ENCODE results near the gene MPP3.
"Not testable (repeated sequence)": the region's sequence is repeated elsewhere in the genome, so short reads cannot be mapped to it uniquely, and the experiment has no call there.

The MPP3 gene

GRCh38 chr17:43801844-43802243, 31.1 kb downstream of the MPP3 start:
- DNase-seq = no peak

- DNase-seq = no peak
These were observed 32.2 kb downstream of the MPP3 start for GRCh38 chr17:43800736-43801135.

DNA sequence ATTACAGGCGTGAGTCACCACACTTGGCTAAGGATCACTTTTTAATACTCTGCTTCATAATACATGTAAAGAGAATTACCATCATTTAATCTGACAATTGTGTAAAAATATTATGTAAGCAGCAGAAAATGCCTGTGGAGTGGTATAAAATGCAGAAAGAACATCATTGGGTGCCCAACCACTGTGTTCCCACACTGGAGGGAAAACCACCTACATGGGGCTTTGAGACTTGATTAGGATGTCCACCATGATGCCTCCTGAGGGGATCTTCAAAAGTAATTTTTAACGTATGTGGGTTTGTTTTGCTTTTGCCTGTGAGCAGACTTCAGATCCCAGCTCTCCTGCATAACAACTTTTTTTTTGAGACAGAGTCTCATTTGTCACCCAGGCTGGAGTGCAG, 33.9 kb downstream of the MPP3 start:
- no peak for DNase-seq

DNA sequence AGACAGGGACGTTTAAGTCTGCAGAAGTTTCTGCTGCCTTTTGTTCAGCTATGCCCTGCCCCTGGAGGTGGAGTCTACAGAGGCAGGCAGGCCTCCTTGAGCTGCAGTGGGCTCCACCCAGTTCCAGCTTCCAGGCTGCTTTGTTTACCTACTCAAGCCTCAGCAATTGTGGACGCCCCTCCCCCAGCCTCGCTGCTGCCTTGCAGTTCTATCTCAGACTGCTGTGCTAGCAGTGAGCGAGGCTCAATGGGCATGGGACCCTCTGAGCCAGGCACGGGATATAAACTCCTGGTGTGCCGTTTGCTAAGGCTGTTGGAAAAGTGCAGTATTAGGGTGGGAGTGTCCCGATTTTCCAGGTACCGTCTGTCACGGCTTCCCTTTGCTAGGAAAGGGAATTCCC, 34.9 kb downstream of the MPP3 start:
- not testable (repeated sequence) for DNase-seq

- DNase-seq = not testable (repeated sequence)
These were observed 40.3 kb downstream of the MPP3 start for GRCh38 chr17:43792668-43793067.

GRCh38 chr17:43791589-43791988, 41.4 kb downstream of the MPP3 start:
- DNase-seq = no peak

- no peak for DNase-seq
These were observed 42.5 kb downstream of the MPP3 start for GRCh38 chr17:43790311-43790940.

DNA sequence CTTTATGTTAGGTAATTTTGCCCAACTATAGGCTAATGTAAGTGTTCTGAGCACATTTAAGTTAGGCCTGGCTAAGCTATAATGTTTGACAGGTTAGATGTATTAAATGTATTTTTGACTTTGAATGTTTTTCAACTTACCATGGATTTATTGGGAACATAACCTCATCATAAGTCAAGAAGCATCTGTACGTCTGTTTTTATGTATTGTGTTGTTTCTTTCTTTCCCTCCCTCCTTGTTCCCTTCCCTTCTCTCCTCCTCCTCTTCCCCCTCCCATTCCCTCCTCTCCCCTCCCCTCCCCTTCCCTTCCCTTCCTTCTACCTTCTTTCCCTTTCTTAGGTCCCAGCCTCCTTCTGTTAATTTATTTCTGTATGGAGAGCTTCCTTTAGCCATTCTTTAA, 43.5 kb downstream of the MPP3 start:
- no peak for DNase-seq

DNA sequence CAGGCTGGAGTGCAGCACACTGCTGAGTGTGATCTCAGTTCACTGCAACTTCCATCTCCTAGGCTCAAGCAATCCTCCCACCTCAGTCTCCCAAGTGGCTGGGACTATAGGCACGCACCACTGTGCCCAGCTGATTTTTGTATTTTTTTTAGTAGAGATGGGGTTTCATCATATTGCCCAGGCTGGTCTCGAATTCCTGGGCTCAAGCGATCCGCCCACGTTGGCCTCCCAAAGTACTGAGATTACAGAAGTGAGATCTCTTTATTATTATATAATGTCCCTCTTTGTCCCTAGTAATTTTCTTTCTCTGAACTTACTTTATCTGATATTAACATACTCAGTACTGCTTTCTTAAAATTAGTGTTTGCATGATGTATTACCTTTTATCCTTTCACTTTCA, 44.4 kb downstream of the MPP3 start:
- no peak for DNase-seq

- DNase-seq = no peak
These were observed 45.2 kb downstream of the MPP3 start for GRCh38 chr17:43787728-43788127.

GRCh38 chr17:43784628-43785101, 48.3 kb downstream of the MPP3 start:
- no peak for DNase-seq

DNA sequence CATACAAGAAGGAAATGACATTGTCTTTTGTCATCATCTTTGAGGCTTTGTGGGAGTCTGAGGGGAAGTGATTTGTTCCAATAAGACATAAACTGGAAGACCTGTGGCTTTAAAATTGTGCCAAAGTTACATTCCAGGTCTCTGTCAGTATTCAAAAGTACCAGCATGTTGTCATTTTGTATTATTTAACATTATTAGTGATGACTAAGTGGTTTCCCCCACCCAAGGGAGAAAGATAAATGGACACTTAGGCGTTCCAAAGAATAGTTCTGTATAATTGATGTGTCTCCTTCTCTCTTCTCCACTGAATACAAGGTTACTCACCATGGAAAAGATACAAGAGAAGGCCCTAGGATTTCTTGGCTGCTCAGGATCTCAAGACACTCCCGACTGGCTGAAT, 48.9 kb downstream of the MPP3 start:
- DNase-seq = no peak

DNA sequence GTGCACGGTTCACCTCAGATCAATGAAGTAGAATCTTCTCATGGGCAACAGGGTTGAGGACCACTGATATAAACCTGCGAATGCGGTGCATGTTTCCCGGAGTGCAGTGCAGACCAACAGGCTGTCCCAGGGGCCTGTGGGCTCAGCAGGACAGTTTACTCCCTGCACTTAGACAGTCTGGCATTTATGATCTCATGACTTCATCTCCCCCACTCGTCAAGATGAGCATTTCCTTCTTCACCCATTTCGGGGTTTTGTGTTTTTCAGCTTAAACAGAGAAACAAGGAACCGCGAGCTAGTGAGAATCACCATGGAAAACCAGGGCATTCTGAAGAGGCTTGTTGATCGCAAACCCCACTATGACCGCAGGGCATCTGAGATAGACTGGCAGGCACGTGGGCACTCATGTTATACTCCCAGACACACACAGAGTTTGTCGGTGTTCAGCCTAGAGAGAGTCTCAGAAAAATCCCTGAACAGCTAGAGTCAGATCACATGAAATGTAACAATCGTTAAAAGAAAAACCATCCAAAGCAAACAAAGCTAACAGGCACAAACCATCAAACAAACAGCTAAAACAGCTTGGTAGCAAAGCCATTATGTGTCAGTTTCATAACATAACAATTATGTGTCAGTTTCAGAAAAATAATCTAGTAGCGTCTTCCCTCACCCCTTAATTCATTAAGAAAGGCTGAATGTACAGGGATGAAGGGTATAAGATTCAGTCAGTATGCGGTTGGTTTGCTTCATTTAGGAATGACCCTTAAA, 49.8 kb downstream of the MPP3 start:
- no peak for DNase-seq

DNA sequence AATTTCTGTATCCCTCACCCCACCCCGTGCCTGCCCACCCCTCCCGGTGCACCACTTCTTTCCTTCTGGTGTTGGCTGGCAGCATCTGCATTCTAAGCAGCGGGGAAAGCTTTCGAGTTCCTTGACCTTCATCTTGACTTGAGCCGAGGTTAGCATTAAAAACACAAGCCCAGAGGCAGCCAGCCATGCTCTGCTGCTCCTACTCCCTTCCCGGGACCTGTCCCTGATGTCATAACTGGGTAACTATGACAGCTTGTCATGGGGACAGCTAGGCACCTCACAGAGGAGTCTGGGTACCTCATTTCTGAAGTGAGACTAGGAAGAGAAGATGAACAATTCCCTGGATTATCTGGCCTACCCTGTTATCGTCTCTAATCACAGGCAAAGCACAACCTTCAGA, 52.8 kb downstream of the MPP3 start, which contains the start of gene CFAP97D1:
TSS of gene CFAP97D1 (plus strand) at position 301 of the 400 bp plus-strand sequence. CDS start at position 329, 28 bp downstream.
- no peak for DNase-seq

GRCh38 chr17:43779145-43780125, 53.5 kb downstream of the MPP3 start:
- DNase-seq = no peak

DNA sequence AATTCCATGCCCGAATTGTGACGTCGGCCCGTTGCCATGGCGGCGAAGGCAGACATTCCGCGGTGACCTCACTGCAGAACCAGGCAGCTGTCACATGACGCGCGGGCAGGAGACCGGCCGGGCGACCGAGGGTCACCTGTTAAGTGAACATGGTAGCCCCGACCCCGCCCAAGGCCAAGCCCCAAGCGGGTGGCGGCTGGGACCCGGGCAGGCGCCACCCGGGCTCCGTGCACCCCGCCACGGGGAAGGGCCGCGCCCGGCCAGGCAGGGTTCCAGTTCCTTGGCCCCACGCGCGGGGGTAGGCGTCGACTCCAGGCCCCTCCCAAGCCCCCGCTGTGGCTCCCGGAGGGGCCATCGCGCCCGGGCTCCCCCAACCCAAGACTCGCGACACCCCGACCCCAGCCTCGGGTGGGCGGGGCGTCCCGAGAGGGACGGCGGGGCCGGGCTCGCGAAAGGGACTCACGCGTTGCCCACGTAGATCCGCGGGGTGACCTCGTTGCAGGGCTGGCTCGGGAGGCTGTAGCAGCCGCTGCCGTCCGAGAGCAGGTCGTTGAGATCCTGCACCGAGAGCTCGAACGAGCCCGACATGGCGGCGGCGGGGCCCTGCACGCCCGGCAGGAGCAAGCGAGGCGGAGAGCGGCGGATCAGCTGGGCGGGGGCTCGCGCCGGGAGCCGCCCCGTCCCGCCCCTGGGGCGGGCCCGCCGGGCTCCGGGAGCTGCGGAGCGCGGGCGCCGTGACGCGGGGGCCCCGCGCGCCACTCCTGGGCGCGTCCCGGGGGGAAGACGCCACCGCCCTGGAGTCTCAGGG, 54.4 kb downstream of the MPP3 start, which contains the start of gene DUSP3:
TSS of gene DUSP3 (minus strand) at position 641 of the 808 bp plus-strand sequence. CDS start at position 588, 53 bp downstream.
- DNase-seq = peak; percentile 79

DNA sequence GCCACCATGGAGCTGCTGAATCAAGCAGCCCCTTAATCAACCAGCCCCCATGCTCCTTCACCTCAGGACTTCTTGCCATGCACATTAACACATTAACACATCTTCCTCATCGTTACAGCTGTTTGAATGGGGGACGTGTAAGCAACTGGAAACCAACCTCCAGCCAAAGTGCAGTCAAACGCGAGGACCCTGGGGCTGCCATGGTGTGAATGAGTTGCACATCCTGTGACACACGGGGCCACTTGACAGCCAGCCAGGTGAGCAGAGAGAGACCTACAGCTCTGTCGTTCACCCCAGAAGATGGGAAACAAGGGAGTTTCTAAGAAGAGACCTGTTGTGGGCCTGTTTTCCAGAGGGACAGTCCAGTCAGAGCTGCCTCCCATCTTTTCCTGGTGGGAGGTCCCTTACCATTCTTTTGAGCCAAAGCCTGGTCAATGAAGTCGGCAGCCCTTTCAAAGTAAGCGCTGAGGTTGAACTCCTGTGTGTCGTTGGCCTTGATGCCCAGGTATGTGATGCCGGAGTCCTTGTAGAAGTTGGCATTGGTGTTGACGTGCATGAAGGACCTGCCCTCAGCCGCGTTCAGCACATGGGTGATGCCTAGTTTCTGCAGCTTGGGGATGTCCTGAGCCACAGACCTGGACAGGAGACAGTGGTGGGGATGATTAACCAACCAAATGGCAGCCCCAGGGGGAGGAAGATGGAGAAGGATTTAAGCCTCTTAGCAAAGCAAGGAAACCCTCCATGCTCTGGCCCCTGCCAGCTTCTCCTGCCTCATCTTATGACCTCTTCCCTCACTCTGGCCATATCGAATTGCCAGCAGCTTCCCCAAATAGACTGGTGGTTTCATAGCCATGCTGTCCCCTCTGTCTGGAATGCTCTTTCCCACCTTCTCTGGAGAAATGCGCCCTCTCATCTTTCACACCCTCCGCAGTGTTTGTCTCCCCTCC, 58.4 kb downstream of the MPP3 start:
- no peak for DNase-seq

GRCh38 chr17:43772877-43773648, 59.9 kb downstream of the MPP3 start:
- peak; percentile 56 for DNase-seq

DNA sequence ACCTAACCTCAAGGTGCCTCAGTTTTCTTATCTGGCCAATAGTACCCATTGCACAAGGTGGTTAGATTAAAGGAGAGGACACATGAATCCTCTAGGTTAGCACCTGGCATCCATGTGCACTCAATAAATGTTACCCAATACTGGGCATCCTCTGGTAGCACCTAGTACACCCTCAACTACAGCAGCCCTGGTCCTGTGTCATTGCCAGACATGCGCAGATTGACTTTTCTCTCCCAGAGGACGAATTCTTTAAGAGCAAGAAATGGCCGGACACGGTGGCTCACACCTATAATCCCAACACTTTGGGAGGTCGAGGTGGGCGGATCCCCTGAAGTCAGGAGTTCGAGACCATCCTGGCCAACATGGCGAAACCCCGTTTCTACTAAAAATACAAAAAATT, 61.5 kb downstream of the MPP3 start:
- DNase-seq = no peak

DNA sequence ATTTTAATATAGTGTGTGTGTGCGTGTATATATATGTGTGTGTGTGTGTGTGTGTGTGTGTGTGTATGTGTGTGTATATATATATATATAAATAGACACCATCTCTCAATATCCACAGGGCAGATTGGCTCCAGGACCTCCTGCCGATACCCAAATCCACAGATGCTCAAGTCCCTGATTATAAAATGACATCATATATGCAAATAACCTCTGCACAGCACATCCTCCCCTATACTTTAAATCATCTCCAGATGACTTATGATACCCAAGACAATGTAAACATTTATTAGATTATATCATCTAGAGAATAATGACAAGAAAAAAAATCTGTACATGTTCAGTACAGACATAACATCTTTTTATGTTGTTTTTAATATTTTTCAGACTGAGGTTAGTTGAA, 62.0 kb downstream of the MPP3 start:
- no peak for DNase-seq
